GM21423 (cell line): ENCODE data around the gene RAPGEF4.

Experiments
- ATAC-seq: cut with Tn5 transposase; IDR thresholded peaks from one replicate; pipeline ENCODE4 v1.9.1; 2021; ENCODE audit warnings: mild to moderate bottlenecking, moderate library complexity; ENCODE audit not compliant: unreplicated experiment

Gene RAPGEF4

DNA sequence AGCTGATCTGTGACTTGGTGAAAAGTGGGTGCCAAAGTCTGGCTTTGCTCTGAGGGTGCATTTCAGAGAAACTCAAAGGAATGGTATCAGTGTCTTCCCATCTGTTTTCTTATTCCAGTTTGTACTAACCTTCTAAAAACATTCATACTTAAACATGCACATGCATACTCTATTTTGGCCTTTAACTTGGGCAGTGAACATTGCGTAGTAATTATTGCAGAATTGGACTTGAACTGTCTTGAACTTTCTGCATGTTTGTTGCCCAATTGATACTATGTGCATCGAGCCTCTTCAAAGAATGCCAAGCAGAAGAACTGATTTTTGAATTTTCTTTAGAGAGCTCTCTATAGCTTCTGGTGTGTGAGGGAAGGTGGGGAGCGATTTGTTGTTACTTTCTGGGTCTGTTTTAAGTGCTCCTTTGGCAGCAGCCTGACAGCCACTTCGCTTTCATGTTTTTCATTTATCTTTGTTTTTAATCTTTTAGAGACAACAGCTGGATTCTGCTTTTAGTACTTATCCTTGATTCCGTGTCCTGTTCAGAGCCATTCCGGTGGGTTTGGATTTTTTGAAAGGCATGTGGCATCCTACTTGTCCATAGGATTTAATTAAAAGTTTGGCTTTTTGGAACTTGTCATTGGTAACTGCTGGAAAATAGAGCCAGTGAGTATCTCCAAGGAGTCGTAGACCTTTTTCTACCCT lies 159.2 kb downstream of the RAPGEF4 start:
- no peak for ATAC-seq

DNA sequence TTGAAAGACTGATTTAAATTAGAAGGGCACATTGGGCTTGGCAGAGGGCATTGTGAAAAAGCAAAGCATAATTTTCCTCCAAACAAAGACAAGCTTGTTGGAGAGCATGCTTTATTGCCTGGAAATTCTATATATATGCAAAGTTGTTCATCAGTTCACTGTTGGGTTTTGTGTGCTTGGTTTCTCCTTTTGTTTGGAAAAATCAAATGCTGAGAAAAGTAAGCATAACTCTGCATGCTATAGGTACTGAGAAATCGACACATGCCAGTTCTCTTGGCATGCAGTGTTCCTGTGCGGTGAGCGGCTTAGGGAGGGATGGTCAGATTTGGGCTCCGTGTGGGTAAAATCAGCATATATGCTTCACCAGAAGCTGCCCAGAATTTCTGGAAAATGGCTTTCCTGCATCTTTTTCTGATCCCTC lies 161.0 kb downstream of the RAPGEF4 start:
- ATAC-seq: no peak

DNA sequence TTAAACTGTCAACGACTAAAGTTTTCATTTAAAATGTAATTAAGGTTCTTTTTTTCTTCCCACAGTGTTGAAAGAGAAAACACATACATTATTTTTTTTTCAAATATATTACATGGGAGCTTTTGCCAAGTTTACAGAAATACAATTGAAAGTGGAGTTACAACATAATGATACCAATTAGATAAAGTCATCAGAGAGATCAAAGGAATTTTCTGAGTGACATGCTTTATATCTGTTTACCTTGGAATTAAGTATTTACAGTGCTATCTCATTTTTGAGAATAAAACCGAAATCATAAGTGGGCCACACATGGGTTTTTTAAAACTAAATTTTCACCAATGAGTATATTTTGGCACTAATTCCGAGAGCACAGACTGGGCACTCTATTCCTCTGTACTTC lies 165.2 kb downstream of the RAPGEF4 start:
- no peak for ATAC-seq

DNA sequence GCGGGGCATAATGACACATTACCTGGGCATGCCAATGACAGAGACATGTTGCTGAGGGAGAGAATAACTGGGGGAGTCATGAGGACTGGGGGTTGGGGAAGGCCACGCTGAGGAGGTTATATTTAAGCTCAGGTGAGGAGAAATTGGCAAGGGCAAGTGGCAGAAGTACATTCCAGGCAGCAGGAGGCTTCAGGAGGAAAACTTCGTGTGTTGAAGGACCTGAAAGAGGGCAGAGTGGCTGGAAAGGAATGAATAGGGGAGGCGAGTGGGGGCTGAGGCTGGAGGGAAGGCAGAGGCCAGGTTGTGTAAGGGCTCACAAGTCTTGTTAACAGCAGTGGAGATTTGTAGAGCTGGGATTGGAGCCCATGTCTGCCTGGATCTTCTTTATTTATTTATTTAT lies 166.3 kb downstream of the RAPGEF4 start:
- ATAC-seq: no peak

DNA sequence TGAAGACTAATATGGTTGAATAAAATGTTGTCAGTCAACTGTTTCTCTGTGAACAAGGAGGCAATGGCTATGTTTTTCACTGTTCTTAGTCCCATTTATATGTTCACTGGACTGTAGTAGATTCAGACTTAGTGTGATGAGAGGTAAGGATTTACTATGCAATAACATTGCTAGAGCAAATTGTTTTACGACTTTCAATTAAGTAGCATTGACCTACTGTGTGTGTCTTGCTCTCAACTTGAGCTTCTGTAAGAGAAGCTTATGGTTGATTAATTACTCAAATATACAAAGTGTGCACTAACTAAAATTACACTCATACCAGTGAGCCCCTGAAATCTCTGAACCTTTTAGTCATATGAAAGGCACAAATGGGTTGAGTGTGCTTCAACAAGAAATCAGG lies 168.6 kb downstream of the RAPGEF4 start:
- ATAC-seq: no peak

DNA sequence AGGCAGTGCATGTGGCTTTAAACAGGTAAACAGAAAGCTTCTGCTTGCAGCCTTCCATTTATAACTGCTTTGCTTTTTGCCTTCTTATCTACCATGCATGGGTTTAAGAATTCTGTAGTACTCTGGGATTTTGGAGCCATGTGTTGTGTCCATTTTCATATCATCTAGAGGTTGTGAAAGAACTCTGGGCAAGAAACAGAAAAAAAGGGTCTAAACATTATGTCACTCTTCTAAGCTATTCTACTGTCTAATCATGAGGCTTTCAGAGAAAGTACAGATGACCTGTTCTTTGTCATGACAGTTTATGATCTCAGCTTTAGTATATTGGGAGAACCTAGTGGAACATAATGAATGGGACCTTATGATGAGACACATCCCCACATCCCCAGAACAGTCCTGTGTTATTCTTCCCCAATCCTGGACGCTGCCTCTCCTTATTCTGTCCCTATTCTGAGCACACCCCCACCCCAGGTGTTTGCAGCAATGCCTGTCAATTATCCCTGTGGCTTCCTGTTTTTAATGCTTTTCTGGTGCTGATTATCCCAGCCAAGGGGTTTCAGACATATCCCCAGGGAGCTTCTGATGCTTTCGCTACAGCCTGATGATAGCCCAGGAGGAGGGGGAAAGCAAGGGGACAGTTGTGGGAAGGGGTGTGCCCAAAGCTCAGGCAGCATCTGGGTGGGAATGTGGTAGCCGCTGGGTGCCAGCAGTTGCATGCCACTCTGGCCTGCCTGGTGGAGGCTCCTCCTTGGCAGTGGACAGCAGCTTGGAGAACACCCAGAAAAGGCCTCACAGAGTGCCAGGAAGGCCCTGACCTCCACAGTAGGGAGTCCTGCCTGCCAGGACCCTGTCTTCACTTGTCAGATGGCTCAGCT lies 170.5 kb downstream of the RAPGEF4 start:
- ATAC-seq: no peak

DNA sequence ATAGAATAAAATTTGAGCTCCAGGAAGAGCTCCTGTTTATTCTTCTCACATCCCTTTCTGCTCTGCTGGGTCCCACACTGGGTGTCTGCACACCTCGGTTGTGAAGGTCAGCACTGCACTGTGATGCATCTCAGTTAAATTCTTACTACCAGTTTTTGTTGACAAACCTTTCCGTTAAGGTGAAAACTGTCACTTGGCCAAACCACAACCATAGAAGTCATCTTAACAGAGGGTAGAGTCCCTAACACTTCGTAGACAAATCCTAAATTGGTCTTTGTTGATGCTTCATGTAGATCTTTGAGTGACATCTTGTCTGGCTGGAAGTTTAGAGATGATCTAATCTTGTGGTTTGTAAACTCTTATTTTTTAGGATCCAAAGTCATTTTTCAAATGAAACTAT lies 172.6 kb downstream of the RAPGEF4 start:
- ATAC-seq: no peak

DNA sequence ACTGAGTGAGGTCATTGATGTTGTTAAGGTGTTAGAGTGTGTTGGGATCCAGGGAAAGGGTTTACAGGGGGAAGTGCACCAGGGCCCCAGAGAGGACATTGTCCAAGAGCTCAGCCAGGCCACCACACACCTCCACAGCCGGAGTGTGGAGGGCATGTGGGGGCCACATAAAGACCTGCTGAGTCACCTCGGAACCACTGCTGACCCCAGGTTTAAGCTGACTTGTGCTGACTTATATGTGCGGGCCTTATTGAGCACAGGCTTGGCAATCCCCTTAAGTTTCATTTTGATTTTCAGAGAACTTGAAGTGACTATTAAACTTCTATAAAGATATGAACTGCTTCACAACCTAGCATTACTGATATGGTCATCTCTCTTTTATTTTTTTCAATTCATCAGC lies 173.8 kb downstream of the RAPGEF4 start:
- ATAC-seq: no peak

DNA sequence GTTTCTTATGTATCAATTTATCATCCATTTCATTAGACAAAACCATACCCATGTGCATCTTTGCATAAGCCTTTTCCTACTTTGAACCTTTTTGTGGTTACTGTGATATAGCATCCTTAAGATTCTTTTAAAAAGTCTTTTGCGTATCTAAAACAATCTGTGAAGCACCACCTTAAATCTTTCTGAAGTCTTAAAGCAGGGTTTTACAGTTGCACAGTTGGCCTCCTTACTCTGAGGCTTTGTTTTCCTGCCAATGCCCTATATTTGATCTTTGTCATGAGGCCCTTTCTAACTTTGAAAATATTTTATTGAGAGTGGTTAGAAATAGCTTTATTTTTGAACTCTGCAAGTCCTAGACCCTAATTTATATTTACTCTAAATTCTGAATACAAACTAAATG lies 176.6 kb downstream of the RAPGEF4 start:
- no peak for ATAC-seq

DNA sequence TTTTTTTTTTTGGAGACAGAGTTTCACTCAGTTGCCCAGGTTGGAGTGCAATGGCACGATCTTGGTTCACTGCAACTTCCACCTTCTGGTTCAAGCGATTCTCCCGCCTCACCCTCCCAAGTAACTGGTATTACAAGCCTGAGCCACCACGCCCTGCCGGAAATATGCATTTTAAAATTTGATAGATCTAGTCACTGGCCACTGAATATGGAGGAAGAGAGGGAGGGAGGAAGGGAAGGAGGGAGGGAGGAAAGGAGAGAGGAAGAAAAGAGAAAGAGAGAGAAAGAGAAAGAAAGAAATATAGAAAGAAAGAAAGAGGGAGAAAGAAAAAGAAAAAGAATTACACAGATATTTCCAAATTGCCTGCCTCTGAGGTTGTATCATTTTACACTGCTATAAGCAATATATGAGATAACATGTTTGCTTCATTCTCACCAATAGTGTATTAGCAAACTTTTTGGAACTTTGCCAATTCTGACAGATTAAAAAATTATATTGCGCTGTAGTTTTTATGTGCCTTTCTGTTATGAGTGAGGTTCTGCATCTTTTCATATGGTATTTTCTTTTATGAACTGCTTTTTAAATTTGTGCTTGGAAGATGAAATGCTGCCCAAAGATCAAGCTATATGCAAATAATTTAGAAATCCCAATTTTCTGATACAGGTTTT lies 178.8 kb downstream of the RAPGEF4 start:
- no peak for ATAC-seq

DNA sequence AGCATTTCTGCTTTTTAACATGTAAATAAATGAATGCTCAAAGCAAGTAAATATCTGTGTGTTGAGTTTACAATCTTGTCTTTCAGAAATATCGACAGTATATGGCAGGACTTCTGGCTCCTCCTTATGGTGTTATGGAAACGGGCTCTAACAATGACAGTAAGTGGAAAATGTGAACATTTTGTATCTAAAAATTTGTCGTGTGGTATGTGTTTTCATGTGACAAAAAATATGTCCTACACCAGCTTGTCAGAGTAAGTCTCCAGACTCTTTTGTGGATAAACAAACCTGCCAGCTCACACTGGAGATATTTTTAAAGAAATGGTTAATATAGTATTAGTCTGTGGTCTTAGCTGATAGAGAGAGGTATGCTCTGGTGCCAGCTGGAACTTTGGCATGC lies 182.1 kb downstream of the RAPGEF4 start:
- no peak for ATAC-seq

DNA sequence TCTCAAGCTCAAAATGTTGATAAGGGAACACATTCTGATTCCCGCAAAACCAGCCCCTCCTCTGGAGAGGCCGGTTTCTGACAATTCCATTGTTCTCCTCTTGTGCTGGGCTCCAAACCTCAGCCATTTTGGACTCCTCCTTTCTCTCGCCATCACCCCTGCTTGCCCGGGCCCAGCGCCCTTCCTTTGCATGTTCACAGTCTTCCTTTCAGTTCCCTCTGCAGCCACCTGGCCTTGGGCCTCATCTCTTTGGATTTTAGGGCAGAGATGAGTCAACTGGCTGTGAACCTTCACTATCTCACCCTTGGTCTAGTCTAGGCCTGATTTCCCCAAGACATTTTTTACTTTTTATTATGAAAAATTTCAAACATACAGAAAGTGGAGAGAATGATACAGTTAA lies 184.1 kb downstream of the RAPGEF4 start:
- no peak for ATAC-seq

DNA sequence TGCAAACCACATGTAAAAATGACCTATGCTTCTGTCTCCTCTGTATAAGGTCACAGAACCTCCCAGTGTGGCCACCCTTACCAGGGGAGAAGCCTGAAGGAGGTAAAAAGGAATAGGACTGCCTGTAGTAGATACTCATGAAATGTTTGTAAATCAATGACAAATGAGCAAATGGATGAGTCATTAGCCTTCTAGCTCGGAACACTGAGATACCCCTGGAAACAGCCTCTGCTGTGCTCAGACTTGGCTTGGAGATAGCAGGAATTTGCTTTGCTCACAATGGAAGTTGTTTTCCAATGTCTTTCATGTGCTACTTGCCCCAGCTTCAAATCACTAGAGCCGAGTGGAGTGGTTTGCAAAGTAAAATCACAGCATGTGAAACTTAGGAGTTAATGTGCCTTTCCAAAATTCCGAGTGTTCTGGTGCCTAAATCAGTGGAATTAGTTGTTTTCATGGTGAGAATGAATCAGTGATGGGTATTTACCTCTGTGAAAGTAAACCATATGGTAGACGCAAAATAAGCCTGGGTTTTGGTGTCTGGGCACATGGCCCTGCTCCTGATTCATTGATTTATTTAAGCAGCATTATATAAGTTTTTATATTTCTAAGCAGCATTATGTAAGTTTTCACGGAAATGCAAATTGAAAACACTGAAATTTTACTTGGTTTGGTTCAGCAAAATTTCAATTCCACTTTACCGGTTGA lies 186.0 kb downstream of the RAPGEF4 start:
- no peak for ATAC-seq

DNA sequence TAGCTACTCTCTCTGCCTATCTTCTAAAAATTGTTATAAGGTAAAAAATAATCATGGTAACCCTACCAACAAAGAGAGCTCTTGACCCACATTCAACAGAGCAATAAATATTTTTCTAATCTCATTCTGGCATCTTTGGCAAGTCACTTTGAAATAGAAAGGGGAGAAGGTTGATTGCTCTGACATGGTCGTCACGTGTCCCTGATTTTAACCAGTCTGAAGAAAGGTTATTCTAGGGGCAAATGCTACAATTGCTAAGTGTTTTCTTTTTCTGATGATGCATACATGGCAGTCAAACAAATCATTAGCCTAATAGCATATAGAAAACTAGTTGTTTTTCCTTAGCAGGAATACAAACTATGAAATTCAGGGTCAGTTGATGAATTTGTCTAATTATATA lies 186.7 kb downstream of the RAPGEF4 start:
- ATAC-seq: no peak

DNA sequence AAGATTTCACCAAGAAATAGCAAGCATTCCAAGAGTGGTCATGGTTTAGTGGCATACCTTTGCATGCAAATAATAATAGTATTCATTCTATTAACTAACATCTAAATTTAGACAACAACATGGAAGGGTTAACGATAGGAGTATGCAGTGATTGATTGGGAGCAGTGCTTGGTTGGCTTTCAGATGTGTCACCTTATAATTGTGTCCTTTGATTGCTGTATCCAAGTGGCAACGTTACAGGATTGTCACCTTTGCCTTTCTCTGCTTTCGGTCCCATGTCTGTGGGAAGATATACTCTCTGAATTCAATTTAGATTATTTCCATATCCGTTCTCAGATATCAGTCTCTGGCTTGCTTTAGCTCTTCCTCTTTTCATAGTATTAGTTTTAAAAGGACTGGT lies 187.2 kb downstream of the RAPGEF4 start:
- no peak for ATAC-seq

DNA sequence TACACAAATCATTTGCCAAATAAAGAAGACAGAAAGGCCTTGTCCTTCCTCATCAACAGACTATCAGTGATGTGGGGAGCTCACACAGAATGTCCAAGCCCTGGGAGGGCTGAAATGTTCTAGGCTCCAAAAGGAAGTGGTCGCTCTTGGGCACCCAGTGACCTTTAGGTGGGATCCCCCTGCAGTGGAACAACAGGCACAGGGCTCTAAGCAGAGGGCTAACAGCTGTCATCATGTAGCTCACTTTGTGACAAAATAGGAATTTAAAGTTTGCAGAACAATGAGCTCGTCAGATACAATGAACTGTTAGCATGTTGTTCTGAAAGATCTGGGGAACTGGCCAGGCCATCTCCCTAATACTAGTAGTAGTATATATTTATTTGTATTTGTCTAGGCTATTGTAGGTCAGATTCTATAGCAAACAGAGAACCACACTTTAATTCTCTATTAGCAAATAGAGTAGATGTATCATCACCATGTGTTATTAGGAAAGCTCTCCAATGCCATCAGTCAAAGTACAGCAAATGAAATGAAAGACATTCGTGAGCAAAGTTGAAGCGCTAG lies 188.5 kb downstream of the RAPGEF4 start:
- no peak for ATAC-seq

DNA sequence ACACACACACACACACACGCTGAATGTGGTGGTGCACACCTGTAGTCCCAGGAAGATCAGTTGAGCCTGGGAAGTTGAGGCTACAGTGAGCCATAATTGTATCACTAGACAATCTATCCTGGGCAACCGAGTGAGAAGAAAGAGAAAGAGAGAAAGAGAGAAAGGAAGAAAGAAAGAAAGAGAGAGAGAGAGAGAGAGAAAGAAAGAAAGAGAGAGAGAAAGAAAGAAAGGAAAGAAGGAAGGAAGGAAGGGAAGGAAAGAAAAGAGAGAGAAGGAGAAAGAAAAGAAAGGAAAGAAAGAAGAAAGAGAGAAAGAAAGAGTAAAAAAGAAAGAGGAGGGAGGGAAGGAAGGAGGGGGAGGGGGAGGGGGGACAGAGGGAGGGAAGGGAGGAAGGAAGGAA lies 190.0 kb downstream of the RAPGEF4 start:
- ATAC-seq: no peak

DNA sequence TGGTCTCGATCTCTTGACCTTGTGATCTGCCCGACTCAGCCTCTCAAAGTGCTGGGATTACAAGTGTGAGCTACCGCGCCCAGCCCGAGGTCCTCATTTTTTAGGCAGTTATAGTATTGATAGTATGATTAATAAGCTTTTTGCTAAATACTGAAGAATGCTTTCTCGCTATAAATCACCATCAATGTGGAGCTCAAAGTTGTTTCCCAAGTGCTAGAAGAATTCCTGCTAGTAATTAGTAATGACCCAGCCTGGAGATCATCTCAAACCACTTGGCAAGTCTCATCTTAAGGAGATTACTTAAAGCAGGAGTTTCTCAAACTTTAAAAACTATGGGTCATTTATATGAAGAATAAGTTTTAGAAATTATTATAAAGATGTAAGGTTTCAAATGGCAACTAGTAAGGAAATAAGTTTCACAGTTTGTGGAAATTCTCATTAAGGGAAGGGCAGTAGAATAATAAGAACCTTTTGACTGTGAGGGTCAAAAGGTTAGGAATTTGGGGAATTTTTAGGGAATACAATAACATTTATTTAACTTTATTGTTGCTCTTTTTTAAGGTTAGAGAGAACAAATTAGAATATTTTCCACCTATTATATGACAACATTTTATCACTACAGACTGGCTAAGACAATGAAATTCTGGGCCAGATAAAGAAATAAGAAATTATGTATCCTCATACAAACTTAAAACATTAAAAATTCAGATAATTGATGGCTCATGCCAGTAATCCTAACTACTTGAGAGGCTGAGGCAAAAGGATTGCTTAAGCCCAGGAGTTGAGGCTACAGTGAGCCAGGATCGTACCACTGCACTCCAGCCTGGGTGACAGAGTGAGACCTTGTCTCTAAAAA lies 191.4 kb downstream of the RAPGEF4 start:
- no peak for ATAC-seq

DNA sequence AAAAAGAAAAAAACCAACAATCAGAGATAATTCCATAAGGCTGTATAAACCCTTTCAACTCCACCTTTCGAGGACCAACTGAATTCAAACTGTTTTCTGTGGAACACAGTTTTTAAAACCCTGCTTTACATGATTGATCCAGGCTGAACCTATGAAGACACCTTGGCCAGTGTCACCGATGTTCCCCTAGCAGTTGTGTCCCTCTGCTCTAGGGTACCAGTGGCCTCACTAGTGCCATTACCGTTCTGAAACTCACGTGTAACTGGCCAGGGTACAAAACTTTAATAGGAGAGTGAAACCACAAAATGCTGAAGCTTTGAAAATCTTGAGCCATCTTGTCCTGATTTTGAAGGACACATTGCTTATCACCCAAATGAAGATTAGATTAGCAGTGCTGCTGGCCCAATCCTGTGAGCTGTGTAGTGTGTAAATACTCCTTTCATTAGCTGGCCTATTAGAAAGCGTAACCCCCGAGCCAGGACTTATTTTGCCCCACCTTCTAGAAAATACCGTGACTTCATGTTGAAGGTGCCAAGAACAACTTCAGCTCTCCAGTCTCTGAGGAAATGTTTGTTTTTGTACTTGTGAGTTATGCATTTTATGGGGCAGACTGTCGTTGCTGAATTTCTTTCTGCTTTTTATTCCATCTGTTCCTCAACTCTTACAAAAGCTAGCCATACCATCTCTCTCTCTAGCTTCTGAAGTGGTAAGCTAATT lies 192.2 kb downstream of the RAPGEF4 start:
- ATAC-seq: no peak
